Kidney (tissue), 14 donors: ENCODE measurements around the gene INPP5D. TPM values are rescaled to one million over a fixed set of nuclear protein-coding genes. Genes with fewer than 3 reads are reported as not detected.

Source experiments
- DNase-seq, 5 donors: peaks; one replicate each; pipeline ENCODE4 v3.0.0-alpha.2; 2013 to 2020
- FAIRE-seq: peaks from 2 replicates; lab custom pipeline; 2012; peaks lifted over from hg19 to GRCh38; lab: Jason Lieb, UNC
- H3K27ac ChIP-seq, 2 donors: one replicate each; pipeline ENCODE4 v1.7.0; 2013; ENCODE audit warnings: low read depth in 2 of 2, low read length in 2 of 2, inconsistent platforms in 1 of 2
- H3K27me3 ChIP-seq: one replicate; pipeline ENCODE4 v1.7.1; 2013; ENCODE audit warnings: low read length, inconsistent platforms; ENCODE audit not compliant: control insufficient read depth, insufficient read depth
- H3K36me3 ChIP-seq, 3 donors: one replicate each; pipeline versions ENCODE4 v1.7.0 to v1.7.1; 2013; ENCODE audit warnings: low read length in 3 of 3, control low read depth in 1 of 3, inconsistent platforms in 1 of 3; ENCODE audit not compliant: insufficient read depth in 3 of 3, control insufficient read depth in 2 of 3
- H3K4me1 ChIP-seq, 3 donors: one replicate each; pipeline versions ENCODE4 v1.7.0 to v1.7.1; 2013; ENCODE audit warnings: low read length in 3 of 3, inconsistent platforms in 1 of 3, low read depth in 1 of 3; ENCODE audit not compliant: control insufficient read depth in 2 of 3, insufficient read depth in 2 of 3
- H3K4me3 ChIP-seq, 3 donors: one replicate each; pipeline versions ENCODE4 v1.7.0 to v1.8.1; 2013; ENCODE audit warnings: low read length in 3 of 3, control low read depth in 1 of 3, inconsistent platforms in 1 of 3
- H3K9ac ChIP-seq, 3 donors: one replicate each; pipeline versions ENCODE4 v1.7.0 to v1.7.1; 2013; ENCODE audit warnings: low read length in 3 of 3, control low read depth in 1 of 3, inconsistent platforms in 1 of 3
- H3K9me3 ChIP-seq, 3 donors: one replicate each; pipeline versions ENCODE4 v1.7.0 to v1.7.1; 2013; ENCODE audit warnings: low read length in 3 of 3, control low read depth in 1 of 3, inconsistent platforms in 1 of 3; ENCODE audit not compliant: control insufficient read depth in 2 of 3, insufficient read depth in 1 of 3
- intact Hi-C: fragments of 100-400 bp; cut with DNase I; formaldehyde crosslinking; loops from one replicate; pipeline ENCODE4 v1.11.1; 2022
- polyA plus RNA-seq: library from polyadenylated mRNA; stranded (reverse); fragments of 350-450 nt; fragmentation: Illumina TruSeq; extraction: RNeasy Lipid Tissue Mini Kit (QIAGEN cat#74804); gene quantifications from one replicate; pipeline ENCODE4 v1.2.3, GENCODE V29; 2014; ENCODE audit warnings: low read depth, low replicate concordance; ENCODE audit not compliant: insufficient read depth
- total RNA-seq: library from RNA; stranded (reverse); fragmentation: NEBNext Ultra II Directional; extraction: Animal tissue kit (Norgen Biotek cat#: 25700); gene quantifications from one replicate; pipeline ENCODE4 v1.2.1, GENCODE V29; 2021
- TF ChIP-seq, protein P1 (sequence below): IDR thresholded peaks from 3 replicates; pipeline ENCODE4 v1.5.1; 2012; ENCODE audit warnings: mild to moderate bottlenecking, moderate library complexity, borderline replicate concordance; ENCODE audit not compliant: insufficient read depth; ENCODE audit errors: extremely low read depth
- donor health status: control.
- donor health status: control.
- donor health status: control.
- donor health status: control.
- donor health status: control.
- donor health status: DM: yes; HTN: yes; CAD: no.
- donor health status: Normal renal cell carcinoma (clear cell type).

The INPP5D gene
- total and polyA plus RNA-seq, 2 donors from 2014 or later, result 2.6 to 29.6 TPM

DNA sequence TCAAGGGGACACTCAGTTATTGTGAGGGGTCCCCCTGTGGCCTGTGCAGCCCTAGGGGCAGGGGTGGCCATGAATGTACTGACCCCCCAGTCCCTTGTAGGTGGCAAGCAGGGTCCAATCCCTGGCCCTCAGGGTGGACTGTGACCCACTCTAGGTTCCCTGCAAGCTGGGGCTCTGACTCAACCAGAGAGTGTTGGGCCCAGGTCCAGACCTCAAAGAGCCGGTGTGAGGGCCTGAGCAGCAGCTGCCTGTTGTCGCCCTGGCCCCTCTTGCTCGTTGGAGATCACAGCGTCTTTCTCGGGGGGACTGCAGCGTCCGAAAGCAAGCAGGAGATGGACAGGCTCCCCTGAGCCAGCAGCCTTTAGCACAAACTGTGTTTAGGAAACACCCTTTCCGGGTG lies 124.5 kb downstream of the INPP5D start:
- FAIRE-seq (no peak), DNase-seq (no peak)
- H3K4me1 ChIP-seq, result no peaks in the 10 kb centered on the region
- no peak overlapping the region for H3K9ac ChIP-seq
- peaks cover 0 to 3% (median 0%) of the 10 kb centered on the region in 3 donors for H3K36me3 ChIP-seq
- H3K27me3 ChIP-seq, result no peaks in the 10 kb centered on the region
- no peaks in the 10 kb centered on the region for H3K9me3 ChIP-seq
- no peak overlapping the region for H3K4me3 ChIP-seq
- intact Hi-C loops, result no loop called here
- TF ChIP-seq, protein P1, sequence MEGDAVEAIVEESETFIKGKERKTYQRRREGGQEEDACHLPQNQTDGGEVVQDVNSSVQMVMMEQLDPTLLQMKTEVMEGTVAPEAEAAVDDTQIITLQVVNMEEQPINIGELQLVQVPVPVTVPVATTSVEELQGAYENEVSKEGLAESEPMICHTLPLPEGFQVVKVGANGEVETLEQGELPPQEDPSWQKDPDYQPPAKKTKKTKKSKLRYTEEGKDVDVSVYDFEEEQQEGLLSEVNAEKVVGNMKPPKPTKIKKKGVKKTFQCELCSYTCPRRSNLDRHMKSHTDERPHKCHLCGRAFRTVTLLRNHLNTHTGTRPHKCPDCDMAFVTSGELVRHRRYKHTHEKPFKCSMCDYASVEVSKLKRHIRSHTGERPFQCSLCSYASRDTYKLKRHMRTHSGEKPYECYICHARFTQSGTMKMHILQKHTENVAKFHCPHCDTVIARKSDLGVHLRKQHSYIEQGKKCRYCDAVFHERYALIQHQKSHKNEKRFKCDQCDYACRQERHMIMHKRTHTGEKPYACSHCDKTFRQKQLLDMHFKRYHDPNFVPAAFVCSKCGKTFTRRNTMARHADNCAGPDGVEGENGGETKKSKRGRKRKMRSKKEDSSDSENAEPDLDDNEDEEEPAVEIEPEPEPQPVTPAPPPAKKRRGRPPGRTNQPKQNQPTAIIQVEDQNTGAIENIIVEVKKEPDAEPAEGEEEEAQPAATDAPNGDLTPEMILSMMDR, result no peak
- H3K27ac ChIP-seq, result no peak overlapping the region

DNA sequence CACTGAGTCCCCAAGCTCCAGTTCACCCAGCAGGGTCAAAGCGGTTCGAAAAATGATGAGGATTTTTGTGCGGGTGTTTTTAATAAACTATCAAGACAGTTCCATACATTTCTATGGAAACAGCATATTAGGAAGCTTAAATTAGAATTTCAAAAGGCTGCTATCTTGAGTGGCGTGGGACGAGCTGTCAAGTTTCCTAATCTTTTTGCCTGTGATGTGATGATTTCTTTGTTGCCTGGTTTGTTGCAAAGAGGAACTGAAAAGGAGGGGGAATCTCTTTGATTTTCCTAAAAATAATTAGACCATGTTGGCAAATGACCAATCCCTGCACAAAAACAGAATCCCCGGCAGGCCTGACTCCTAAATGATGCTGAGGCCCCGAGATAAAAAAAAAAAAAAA lies 125.2 kb downstream of the INPP5D start:
- intact Hi-C loops, result no loop called here
- no peak for DNase-seq
- FAIRE-seq, result no peak
- H3K27me3 ChIP-seq, result no peaks in the 10 kb centered on the region
- peaks cover 0 to 3% (median 0%) of the 10 kb centered on the region in 3 donors for H3K36me3 ChIP-seq
- TF ChIP-seq, protein P1, result no peak
- no peak overlapping the region for H3K9ac ChIP-seq
- H3K4me3 ChIP-seq, result no peak overlapping the region
- H3K4me1 ChIP-seq, result no peaks in the 10 kb centered on the region
- no peaks in the 10 kb centered on the region for H3K9me3 ChIP-seq
- H3K27ac ChIP-seq, result no peak overlapping the region

DNA sequence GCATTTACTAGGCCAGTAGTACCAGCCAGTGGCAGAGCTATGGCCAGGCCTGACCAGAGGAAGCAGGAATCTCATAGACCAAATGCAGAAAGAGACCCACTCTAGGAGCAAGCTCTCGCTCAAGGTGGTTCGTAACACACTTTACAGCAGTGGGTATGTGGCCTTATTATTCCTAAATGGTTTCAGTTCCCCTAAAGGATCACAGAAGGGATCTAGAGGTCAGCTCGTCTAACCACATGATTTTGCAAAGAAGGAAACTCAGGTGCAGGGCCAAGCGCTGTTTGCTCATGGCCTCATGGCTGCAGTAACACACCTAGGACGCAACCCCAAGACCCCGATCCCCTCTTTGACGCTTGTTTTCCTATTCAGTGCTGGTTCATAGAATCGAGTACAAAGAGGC lies 125.8 kb downstream of the INPP5D start:
- H3K4me3 ChIP-seq, result no peak overlapping the region
- H3K9ac ChIP-seq, result no peak overlapping the region
- peaks cover 0 to 3% (median 0%) of the 10 kb centered on the region in 3 donors for H3K36me3 ChIP-seq
- H3K27ac ChIP-seq, result no peak overlapping the region
- TF ChIP-seq, protein P1, result no peak
- no peaks in the 10 kb centered on the region for H3K27me3 ChIP-seq
- H3K4me1 ChIP-seq, result no peaks in the 10 kb centered on the region
- no peak for FAIRE-seq
- DNase-seq, result no peak
- no peaks in the 10 kb centered on the region for H3K9me3 ChIP-seq
- intact Hi-C loops, result no loop called here

DNA sequence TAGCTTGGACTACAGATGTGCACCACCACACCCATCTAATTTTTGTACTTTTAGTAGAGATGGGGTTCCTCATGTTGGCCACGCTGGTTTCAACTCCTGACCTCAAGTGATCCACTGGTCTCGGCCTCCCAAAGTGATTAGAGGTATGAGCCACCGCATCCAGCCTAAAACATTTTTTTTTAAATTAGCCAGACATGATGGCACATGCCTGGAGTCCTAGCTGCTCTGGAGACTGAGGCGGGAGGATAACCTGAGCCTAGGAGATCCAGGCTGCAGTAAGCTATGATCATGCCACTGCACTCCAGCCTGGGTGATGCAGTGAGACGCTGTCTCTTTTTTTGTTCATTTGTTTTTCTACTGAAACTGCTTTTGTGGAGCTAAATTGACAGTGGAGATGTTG lies 126.7 kb downstream of the INPP5D start:
- Histone ChIP-seq H3K27ac (no peak overlapping the region), H3K9ac (no peak overlapping the region), H3K27me3 (no peaks in the 10 kb centered on the region), H3K36me3 (peaks cover 0 to 3% (median 0%) of the 10 kb centered on the region in 3 donors), H3K4me1 (no peaks in the 10 kb centered on the region), H3K9me3 (no peaks in the 10 kb centered on the region), H3K4me3 (no peak overlapping the region)
- DNase-seq (no peak), FAIRE-seq (no peak)
- intact Hi-C loops, result no loop called here
- TF ChIP-seq, protein P1, result no peak
